ENCODE results near the gene COBL.

DNA sequence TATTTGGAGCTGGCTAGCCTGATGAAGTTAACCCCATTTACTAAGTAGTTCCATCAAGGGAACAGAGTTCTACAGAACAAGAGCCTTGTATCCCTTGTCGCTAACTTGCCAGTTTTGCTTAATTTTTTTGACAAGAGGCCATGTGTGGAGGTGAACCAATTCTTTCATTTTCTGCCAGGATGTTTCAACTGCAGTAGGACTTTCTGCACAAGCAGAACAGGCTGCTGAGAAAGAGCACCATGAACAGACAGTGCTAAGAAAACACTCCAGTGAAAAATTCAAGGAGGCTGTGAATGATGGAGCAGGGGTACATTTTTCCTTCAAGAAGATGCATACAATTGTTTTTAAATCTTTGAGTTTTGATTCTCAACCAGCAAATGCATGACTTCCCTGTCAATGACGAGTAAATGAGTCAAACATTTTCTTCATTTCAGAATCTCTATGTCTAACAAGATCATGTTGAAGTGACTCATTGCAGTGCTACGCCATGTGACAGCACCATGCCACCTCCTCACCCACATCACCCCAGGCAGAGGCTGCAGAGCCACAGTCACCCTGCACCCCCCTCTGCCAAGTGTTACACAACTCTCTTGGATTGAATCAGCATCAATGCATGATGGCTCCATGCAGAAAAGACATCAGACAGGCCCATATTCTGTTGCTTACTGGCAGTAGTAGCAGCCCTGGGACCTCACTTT is 193.1 kb downstream of the COBL start:
- TF ChIP-seq BHLHE40 (IDR thresholded peaks at IDR 0.05; ENCODE audit: borderline replicate concordance) (no peak), SUZ12 (IDR thresholded peaks at IDR 0.05) (no peak), FOXK2 (IDR thresholded peaks at IDR 0.05) (no peak), ARNT (IDR thresholded peaks at IDR 0.05) (no peak), FOXM1 (IDR thresholded peaks at IDR 0.05; ENCODE audit: borderline replicate concordance) (no peak), TARDBP (IDR thresholded peaks at IDR 0.05) (no peak), SP1 (IDR thresholded peaks at IDR 0.05) (no peak), L3MBTL2 (conservative IDR thresholded peaks at IDR 0.05) (no peak), ELF4 (IDR thresholded peaks at IDR 0.05) (no peak), HDGF (IDR thresholded peaks at IDR 0.05; ENCODE audit: borderline replicate concordance) (no peak), ZNF384 (IDR thresholded peaks at IDR 0.05) (no peak), LEF1 (IDR thresholded peaks at IDR 0.05; ENCODE audit: borderline replicate concordance) (no peak), FOXA1 (IDR thresholded peaks at IDR 0.05) (no peak), NFRKB (IDR thresholded peaks at IDR 0.05) (no peak)
